Upper lobe of left lung (tissue), 6 donors: ENCODE measurements around the gene DHX9. TPM values are rescaled to one million over a fixed set of nuclear protein-coding genes. Genes with fewer than 3 reads are reported as not detected.

ENCODE experiments used
- ATAC-seq, 2 donors: fragments of 200-7000 bp; cut with Tn5 transposase; one replicate each; pipeline ENCODE4 v1.9.1; 2022; ENCODE audit warnings: mild to moderate bottlenecking in 2 of 2, moderate library complexity in 2 of 2; ENCODE audit not compliant: low FRiP score in 2 of 2
- DNase-seq, 2 donors: peaks; one replicate each; pipeline ENCODE4 v3.0.0-alpha.2; 2019 to 2020
- H3K27ac ChIP-seq, 4 donors: fragments of 200-600 bp; sonication (generic); one replicate each; pipeline ENCODE4 v1.5.1; 2016 to 2019
- H3K27me3 ChIP-seq, 4 donors: fragments of 200-600 bp; sonication (generic); one replicate each; pipeline ENCODE4 v1.5.1; 2017 to 2019
- H3K36me3 ChIP-seq, 4 donors: fragments of 200-600 bp; sonication (generic); one replicate each; pipeline ENCODE4 v1.5.1; 2016 to 2019
- H3K4me1 ChIP-seq, 4 donors: fragments of 200-600 bp; sonication (generic); one replicate each; pipeline ENCODE4 v1.5.1; 2018 to 2019
- H3K4me3 ChIP-seq, 4 donors: fragments of 200-600 bp; sonication (generic); one replicate each; pipeline ENCODE4 v1.5.1; 2017 to 2019; ENCODE audit warnings: mild to moderate bottlenecking in 2 of 4, moderate library complexity in 1 of 4
- H3K9me3 ChIP-seq, 4 donors: fragments of 200-600 bp; sonication (generic); one replicate each; pipeline ENCODE4 v1.5.1; 2018 to 2019
- EP300 ChIP-seq, 4 donors: sonication (generic); formaldehyde crosslinking; IDR thresholded peaks; one replicate each; pipeline ENCODE4 v1.5.1; 2017; ENCODE audit warnings: antibody characterized with exemption in 4 of 4, control low read depth in 2 of 4
- POLR2A ChIP-seq, 4 donors: fragments of 450-650 bp; IDR thresholded peaks; one replicate each; pipeline ENCODE4 v1.5.1; 2016 to 2017; ENCODE audit warnings: antibody characterized with exemption in 4 of 4, mild to moderate bottlenecking in 2 of 4
- POLR2AphosphoS5 ChIP-seq, 2 donors: sonication (generic); formaldehyde crosslinking; IDR thresholded peaks; one replicate each; pipeline ENCODE4 v1.5.1; 2017; ENCODE audit warnings: antibody characterized with exemption in 2 of 2
- WGBS, 2 donors: methylation state at CpG; one replicate each; pipeline ENCODE4 v1.1.5; 2017 to 2018; 5-methylcytosine and 5-hydroxymethylcytosine counted together
- total RNA-seq, 6 donors: library from RNA; depleted of rRNA in 4 of 6; stranded (reverse); fragments of >200 nt in 4 of 6; gene quantifications; one replicate each; pipeline versions ENCODE4 v1.1.0 to v1.2.1, GENCODE V29; 2016 to 2021
- TF ChIP-seq, protein P1 (sequence below), 6 experiments: fragments of 450-650 bp in 4 of 6; fragments of 200-600 bp in 2 of 6; sonication (generic) in 2 of 6; IDR thresholded peaks; one replicate each; pipeline ENCODE4 v1.5.1; 2016 to 2019; ENCODE audit warnings: antibody characterized with exemption in 6 of 6
- donor health status: DM: no; HTN: no; CAD: no; lungs with moderate emphysema.
- donor health status: DM: no; HTN: yes; CAD: no; lungs with severe emphysema.

Gene DHX9
- total RNA-seq, 6 donors from 2014 or later: 53.4 to 134 (median 91.7) TPM

DNA sequence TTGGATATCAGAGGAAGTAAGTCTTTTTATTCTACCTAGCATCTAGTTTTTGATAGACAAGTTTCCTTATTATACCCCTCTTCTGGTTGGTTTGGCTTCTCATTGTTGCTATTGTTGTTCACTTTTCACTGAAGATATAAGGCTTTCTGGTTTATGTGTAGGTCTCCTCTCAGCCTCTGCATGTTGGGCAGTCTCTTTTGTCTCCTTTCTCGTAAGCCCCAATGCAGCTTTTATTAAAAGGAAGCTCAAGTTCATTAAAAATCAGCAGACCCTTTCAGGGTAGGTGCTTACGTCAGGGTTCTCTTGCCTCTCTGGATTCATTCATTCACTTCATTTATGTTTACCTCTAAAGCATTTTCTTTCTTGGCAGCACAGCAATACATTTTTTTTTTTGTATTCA lies 4.8 kb upstream of the DHX9 start:
- Histone ChIP-seq H3K27ac (no peak overlapping the region), H3K4me3 (no peak overlapping the region), H3K27me3 (no peaks in the 10 kb centered on the region), H3K4me1 (peaks cover 0 to 6% (median 4%) of the 10 kb centered on the region in 4 donors), H3K36me3 (peaks cover 0 to 8% (median 2%) of the 10 kb centered on the region in 4 donors), H3K9me3 (no peaks in the 10 kb centered on the region)
- no peak for TF ChIP-seq POLR2AphosphoS5 (IDR thresholded peaks at IDR 0.05)
- no peak for TF ChIP-seq POLR2A (IDR thresholded peaks at IDR 0.05)
- TF ChIP-seq, protein P1, sequence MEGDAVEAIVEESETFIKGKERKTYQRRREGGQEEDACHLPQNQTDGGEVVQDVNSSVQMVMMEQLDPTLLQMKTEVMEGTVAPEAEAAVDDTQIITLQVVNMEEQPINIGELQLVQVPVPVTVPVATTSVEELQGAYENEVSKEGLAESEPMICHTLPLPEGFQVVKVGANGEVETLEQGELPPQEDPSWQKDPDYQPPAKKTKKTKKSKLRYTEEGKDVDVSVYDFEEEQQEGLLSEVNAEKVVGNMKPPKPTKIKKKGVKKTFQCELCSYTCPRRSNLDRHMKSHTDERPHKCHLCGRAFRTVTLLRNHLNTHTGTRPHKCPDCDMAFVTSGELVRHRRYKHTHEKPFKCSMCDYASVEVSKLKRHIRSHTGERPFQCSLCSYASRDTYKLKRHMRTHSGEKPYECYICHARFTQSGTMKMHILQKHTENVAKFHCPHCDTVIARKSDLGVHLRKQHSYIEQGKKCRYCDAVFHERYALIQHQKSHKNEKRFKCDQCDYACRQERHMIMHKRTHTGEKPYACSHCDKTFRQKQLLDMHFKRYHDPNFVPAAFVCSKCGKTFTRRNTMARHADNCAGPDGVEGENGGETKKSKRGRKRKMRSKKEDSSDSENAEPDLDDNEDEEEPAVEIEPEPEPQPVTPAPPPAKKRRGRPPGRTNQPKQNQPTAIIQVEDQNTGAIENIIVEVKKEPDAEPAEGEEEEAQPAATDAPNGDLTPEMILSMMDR (IDR thresholded peaks at IDR 0.05): no peak
- TF ChIP-seq EP300 (IDR thresholded peaks at IDR 0.05): no peak
- DNase-seq: no peak
- ATAC-seq: no peak
- 96 to 100% methylated on average over 2 of the region's 2 CpGs for WGBS, 2 donors

DNA sequence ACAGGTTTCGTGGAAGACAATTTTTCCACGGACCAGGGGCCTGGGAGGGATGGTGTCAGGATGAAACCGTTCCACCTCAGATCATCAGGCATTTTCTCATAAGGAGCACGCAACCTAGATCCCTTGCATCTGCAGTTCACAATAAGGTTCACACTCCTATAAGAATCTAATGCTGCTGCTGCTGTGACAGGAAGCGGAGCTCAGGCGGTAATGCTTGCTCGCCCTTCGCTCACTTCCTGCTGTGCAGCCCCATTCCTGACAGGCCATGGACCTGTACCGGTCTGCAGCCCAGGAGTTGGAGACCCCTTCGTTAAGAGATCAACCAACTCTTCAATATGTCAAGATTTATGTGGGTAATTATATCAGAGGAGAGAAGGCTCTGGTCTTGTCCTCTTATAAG lies 3.3 kb upstream of the DHX9 start:
- DNase-seq (no peak), ATAC-seq (no peak)
- Histone ChIP-seq H3K4me1 (peaks cover 5 to 13% (median 8%) of the 10 kb centered on the region in 4 donors), H3K27me3 (no peaks in the 10 kb centered on the region), H3K9me3 (no peaks in the 10 kb centered on the region), H3K4me3 (no peak overlapping the region), H3K36me3 (no peaks in the 10 kb centered on the region), H3K27ac (no peak overlapping the region)
- 82% methylated on average over 10 of the region's 10 CpGs for WGBS, 2 donors
- no peak for TF ChIP-seq POLR2AphosphoS5 (IDR thresholded peaks at IDR 0.05)
- TF ChIP-seq EP300 (IDR thresholded peaks at IDR 0.05): no peak
- TF ChIP-seq POLR2A (IDR thresholded peaks at IDR 0.05): no peak
- TF ChIP-seq, protein P1 (IDR thresholded peaks at IDR 0.05): no peak

DNA sequence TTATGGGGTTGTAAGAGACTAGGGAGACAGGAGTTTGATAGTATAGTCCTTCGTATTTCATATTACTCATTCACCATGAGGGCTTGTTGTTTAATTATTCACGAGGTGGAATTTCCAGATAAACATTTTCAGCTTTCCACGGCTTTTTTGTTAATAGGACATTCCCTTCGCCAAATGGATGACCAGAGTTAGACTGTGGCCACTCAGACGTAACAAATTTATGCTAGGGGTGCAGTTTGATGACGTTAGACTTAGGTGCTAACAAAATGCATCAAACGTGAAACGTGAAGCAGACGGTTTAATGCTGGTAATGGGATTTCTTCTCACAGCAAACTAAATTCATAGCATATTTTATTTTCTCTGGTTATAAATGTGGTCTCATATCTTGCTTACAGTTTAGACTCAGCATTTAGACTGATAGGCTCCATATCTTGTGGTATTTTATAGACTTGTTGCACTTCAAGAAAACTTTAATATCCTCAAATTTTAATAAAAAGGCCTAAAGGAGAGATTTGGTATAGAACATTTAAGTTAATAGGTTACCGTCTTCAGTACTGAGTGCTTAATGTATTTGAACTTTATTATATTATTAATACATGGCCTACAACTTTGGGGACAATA lies 2.3 kb downstream of the DHX9 start:
- no peak for ATAC-seq
- H3K27ac ChIP-seq: peak overlapping the region in 2 of 4 donors; percentile 93 to 95
- H3K4me3 ChIP-seq: peak overlapping the region in 3 of 4 donors; percentile 63 to 94 (median 83)
- no peaks in the 10 kb centered on the region for H3K9me3 ChIP-seq
- no peak for DNase-seq
- H3K27me3 ChIP-seq: no peaks in the 10 kb centered on the region
- H3K36me3 ChIP-seq: peaks cover 0 to 37% (median 23%) of the 10 kb centered on the region in 4 donors
- WGBS, 2 donors: 42 to 53% methylated on average over 10 of the region's 10 CpGs
- no peak for TF ChIP-seq POLR2AphosphoS5 (IDR thresholded peaks at IDR 0.05)
- TF ChIP-seq EP300 (IDR thresholded peaks at IDR 0.05): no peak
- no peak for TF ChIP-seq POLR2A (IDR thresholded peaks at IDR 0.05)
- TF ChIP-seq, protein P1 (IDR thresholded peaks at IDR 0.05): no peak
- H3K4me1 ChIP-seq: peaks cover 30 to 42% (median 37%) of the 10 kb centered on the region in 4 donors

DNA sequence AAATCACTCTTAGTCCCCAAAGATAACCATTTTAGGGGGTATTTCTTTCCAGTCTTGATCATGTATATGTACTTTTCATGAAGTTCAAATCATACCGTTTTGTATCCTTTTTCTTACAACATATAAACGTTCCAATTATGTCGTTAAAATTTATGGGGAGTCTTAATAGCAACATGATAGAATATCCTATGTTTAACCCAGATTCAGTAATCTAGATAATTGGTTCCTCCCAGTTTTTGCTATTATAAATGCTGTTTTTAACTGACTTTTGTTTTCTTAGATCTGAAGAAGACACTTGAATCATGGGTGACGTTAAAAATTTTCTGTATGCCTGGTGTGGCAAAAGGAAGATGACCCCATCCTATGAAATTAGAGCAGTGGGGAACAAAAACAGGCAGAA lies 3.1 kb downstream of the DHX9 start:
- WGBS, 2 donors: 37 to 38% methylated on average over 4 of the region's 4 CpGs
- no peak for TF ChIP-seq POLR2AphosphoS5 (IDR thresholded peaks at IDR 0.05)
- TF ChIP-seq EP300 (IDR thresholded peaks at IDR 0.05): no peak
- TF ChIP-seq, protein P1 (IDR thresholded peaks at IDR 0.05): no peak
- no peak for TF ChIP-seq POLR2A (IDR thresholded peaks at IDR 0.05)
- no peak for ATAC-seq

DNA sequence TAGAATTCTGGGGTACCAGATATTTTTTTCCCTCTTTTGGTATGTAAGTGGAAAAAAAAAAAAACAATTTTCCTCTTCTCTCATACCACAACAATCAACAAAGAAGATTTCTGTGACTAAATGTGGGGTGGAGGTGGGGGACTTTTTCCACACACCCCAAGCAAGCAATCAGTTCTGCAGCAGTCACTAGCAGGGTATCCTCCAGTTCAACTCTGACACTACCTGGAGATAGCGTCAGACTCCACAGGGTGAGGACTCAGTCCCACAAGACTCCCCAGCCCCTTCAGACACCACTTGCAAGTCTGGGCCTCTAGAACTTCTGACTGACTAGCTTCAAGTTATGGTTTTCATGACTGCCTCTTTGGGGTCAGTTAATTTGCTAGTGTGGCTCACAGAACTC lies 6.2 kb downstream of the DHX9 start:
- Histone ChIP-seq H3K36me3 (peaks cover 11 to 75% (median 45%) of the 10 kb centered on the region in 4 donors), H3K27ac (no peak overlapping the region), H3K4me1 (peaks cover 27 to 38% (median 32%) of the 10 kb centered on the region in 4 donors), H3K9me3 (no peaks in the 10 kb centered on the region), H3K27me3 (no peaks in the 10 kb centered on the region), H3K4me3 (no peak overlapping the region)
- ATAC-seq (no peak), DNase-seq (no peak)
- 93 to 100% methylated on average over 1 of the region's 1 CpG for WGBS, 2 donors
- TF ChIP-seq, protein P1 (IDR thresholded peaks at IDR 0.05): no peak
- TF ChIP-seq POLR2A (IDR thresholded peaks at IDR 0.05) (no peak), POLR2AphosphoS5 (IDR thresholded peaks at IDR 0.05) (no peak), EP300 (IDR thresholded peaks at IDR 0.05) (no peak)

More for the DNA sequence above, 3.1 kb downstream of the DHX9 start:
- no peak overlapping the region for H3K27ac ChIP-seq
- H3K27me3 ChIP-seq: no peaks in the 10 kb centered on the region
- H3K9me3 ChIP-seq: no peaks in the 10 kb centered on the region
- DNase-seq: no peak
- peaks cover 30 to 42% (median 37%) of the 10 kb centered on the region in 4 donors for H3K4me1 ChIP-seq
- H3K36me3 ChIP-seq: peaks cover 0 to 45% (median 25%) of the 10 kb centered on the region in 4 donors
- H3K4me3 ChIP-seq: no peak overlapping the region
